Effector CD4-positive, alpha-beta T cell (primary cell): Measurements from ENCODE around the gene RBMS1.
"Not testable (repeated sequence)": the region's sequence is repeated elsewhere in the genome, so short reads cannot be mapped to it uniquely, and the experiment has no call there.

Experiments
- DNase-seq: peaks from one replicate; pipeline ENCODE4 v3.0.0-alpha.2; 2020

The RBMS1 gene

DNA sequence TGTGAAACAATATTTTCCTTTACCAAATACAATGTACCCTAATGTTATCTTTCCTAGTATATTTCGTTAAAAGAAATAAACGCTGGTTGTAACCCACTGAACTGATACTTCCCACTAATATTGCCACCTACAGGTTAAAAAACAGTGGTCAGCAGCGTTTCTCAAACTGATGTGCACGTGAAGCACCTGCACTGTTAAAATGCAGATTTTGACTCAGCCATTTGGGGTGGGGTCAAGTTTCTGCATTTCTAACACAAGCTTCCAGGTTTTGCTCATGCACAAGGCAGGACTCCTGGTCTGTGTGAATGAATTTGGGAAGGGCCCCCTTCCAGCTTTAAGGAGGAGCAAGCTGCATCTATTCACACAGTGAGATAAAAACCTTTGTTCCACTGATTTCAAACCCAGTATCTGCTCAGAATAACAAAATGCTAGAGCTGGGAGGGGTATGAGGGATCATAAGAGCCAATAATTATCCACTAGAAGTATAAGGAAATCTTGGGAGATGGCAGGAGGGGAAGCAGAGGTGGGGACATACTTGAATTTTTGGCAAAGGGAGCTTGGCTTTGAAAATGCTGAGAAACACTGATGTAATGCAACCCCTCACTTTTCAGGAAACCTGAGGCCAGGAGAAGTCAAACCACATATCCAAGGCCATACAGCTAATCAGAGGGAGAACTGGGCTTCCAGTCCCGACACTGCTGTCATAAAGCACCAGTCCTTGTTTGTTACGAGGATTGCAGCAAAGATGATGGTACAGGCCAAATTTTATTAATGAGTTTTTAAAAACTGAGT, 116.2 kb downstream of the RBMS1 start:
- no peak for DNase-seq

DNA sequence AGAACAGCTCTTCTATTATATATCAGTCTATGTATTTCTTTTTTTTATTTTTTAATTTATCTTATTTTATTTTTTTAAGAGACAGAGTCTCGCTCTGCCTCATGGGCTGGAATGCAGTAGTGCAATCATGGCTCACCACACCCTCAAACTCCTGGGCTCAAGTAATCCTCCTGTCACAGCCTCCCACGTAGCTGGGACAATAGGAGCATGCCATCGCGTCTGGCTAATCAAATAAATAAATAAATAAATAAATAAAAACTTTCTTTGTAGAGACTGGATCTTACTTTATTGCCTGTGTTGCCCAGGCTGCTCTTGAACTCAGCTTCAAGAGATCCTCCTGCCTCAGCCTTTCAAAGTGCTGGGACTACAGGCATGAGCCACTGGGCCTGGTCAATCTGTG, 117.0 kb downstream of the RBMS1 start:
- DNase-seq = no peak

DNA sequence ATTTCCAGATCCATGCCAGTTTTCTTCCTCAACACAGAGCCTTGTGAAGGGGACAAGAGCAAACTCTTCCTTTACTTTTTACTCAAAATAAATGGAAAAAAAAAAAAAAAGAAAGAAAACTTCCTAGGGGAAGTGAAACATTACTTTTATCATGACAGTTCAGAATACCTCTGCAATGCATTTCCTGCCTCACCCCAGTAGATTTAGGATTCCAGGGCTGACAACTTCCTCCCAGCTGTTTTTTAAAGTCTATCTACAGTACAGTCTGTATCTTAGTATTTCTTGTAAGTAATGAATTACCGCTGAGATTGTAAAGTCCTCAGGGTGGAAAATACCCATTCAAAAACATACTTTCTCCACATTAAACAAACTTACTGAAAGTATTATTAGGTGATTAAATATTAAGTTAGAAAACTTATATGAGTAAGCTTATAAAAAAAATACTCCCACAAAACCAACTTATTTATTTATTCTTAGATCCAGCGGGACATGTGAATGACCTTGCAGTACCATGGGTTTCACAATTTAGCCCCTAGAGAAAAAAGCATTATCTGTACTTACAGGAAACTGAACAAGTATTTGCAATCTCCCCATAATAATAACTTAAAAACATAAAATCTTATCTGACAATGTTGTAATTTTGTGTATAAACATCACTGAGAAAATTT, 117.7 kb downstream of the RBMS1 start:
- DNase-seq = no peak

DNA sequence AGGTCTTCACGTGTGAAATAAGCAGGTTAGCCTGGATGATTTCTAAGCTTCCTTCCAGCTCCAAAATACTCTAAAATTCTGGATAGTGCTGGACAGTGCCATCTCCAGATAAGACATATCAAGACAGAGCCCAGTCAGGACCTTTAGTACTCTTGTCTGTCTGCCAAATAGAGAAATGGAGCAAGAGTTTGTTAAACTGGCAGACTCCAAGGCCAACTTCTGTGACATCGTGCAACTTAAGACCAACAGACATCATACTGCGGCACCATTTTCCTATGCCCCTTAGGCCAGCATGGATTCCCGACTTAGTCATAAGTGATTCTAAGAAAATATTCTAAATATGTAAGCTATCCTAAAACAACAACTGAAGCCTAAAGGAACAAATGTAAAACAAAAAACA, 118.6 kb downstream of the RBMS1 start:
- no peak for DNase-seq

DNA sequence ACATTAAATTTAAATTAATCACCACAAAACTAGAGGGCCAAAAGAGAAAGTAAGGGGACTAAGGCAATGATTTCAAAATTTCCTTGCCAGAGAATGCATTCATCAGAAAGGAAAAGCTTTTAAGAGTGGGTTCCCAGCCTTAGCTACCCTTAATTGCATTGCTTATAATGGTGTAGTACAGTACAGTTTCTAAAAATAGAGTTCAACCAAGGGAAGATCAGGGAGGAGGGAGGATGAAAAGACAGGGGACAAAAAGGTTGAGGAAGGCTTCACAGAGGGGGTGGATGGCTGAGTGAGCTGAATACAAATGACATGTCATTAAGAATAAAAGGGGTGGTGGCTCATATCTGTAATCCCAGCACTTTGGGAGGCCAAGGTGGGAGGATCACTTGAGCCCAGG, 119.9 kb downstream of the RBMS1 start:
- DNase-seq = no peak

DNA sequence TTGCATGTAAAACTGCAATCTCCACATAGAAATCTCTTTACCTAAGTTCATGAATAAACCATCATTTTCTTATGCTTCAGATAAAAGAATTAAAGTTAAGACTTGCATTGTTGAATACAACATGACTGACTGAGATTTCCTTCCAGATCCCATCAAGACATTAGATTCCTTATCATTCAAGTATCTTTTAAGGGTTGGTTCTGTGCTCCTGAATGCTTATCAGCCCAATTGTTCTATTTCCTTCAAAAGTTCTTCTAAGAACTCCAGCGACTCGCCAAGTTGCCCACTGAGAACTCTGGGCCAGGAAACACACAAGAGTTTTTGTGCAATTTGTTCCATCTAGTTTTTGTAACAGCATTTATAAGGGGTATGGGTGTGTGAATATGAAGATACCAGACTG, 120.3 kb downstream of the RBMS1 start:
- DNase-seq = no peak

DNA sequence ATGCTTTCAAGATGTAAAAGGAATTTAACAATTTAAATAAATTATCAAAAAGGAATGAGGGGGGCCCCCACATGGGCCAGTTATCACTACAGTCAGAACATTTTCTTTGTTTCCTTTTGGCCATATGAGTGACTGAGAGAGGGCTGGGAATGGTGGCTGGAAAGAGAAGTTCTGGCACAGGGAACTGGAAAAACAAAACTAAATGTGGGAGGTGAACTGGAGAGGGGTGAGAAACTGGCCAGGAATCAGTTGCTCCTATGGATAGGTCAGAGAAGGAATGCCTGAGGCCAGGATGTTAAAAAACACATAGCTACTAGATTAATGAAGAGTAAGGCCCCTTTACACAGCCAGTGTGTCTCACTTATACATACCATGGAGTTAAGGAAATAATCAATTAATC, 121.0 kb downstream of the RBMS1 start:
- DNase-seq = no peak

DNA sequence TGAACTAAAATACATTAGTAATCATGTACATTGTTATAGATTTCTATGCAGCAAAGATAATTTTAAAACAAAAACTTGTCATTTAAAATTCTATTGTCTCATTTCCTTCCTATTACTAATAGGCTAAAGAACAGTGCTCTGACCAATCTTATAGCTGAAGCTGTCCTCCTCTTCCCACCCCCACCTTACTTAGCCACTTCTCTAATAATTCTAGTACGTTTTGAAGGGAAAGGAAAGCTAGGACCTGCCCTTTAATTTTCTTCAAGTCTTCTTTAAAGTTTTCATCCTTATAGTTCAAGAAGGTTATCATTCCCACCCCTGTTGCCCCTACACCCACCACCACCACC, 121.6 kb downstream of the RBMS1 start:
- no peak for DNase-seq

DNA sequence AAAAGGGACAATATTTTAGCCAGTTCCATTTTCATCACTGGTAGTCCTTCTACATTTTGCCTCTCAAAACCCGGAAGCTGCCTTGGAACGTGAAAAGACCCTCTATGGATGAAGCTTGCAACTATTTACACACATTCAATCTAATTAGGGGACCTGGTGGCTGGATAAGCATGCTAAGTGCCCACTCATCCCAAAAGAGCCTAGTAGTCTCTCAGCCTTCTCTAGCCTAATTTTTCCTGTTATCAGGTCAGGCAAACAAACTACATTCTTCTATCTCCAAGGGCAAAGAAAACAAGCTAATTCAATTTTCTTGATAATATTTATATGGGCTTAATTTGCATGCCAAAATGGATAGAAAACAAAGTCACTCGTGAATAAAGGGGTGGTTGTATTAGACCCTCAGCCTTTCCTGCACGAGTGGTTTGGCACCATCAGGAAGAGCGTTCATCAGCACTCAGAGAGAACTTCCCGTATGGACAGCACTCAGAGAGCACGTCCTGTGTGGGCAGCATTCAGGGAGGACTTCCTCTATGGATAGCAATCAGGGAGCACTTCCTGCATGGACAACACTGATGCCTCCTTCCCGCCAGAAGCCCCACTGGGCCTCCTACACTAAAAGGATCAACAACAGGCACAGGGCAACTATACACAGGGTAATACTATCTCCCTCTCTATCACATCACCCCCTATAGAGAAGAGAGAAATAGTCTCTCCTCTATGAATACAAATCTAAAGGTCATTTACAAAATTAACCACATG, 122.2 kb downstream of the RBMS1 start:
- DNase-seq = no peak

DNA sequence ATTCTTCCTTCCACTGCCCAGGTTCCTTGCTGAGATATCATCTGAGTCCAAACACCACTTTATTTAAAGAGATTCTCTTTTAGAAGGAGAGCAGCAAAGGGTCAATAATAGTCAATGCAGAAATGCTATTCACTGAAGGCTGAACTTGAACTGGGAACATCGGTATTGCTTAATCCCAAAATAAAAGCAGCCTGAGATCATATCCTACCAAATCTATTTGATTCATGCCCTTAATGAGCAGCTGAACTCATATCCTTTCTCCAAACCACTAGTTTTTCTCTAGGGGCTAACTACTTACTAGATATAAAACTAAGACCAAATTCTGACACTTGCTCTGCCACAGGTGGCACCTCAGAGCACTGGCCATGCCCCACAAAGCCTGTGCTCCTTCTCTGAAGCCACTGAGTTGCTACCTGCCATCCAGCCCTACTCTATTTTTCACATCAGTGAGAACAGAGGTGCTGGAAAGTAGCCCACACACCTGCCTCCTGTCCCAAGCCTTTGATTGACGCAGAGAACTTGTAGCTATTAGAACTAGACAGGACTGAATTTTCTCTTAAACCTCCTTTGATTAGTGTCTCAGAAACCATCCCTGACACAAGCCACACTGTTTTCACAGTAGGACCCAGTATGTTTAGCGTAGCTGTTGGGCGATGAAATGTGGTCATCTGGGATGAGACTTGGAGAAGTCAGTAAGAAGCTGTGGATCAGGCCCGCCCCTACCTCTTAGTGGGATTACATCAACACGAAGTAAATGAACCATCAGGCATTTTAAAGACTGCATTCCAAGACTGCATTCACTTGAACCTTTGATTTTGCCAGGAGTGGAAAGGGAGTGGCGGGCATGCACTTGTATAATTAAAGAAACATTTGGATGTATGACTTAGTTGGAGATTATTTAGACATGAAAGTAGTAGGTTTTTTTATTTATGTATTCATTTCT, 124.3 kb downstream of the RBMS1 start:
- no peak for DNase-seq

DNA sequence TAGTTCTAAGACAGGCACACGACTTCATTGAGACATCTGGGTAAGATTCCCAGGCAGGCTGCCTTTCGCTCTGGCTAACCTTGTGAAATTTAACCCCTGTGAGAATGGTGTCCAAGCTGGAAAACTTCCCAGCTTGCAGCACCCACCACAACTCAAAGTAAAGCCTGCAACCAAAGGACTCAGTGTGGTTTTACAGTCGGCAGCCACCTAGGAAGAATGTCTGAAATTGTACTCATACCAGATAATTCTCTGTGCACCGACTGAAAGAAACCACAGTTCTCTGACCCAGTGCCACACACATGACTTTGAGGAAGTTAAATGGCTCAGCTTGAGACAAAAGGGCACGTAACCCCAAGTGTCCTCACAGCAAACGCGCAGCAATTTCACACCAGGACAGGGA, 125.7 kb downstream of the RBMS1 start:
- DNase-seq = no peak

DNA sequence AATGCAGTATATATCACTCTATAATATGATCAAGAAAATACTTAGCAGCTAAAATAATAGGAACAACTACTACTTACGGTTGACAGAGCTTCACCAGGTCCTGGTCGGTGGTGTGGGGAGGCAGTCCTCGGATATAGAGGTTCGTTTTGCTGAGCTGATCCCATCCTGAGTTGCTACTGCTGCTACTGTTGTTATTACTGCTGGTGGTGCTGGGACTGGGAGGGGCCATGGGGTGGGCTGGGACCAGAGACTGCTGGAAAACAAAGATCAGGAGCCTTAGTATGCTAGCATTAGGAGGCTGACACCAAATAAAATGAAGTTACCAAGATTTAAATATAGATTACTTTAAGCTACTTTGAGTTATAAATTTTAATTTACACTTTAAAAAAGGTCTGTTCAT, 126.5 kb downstream of the RBMS1 start:
- DNase-seq = not testable (repeated sequence)

DNA sequence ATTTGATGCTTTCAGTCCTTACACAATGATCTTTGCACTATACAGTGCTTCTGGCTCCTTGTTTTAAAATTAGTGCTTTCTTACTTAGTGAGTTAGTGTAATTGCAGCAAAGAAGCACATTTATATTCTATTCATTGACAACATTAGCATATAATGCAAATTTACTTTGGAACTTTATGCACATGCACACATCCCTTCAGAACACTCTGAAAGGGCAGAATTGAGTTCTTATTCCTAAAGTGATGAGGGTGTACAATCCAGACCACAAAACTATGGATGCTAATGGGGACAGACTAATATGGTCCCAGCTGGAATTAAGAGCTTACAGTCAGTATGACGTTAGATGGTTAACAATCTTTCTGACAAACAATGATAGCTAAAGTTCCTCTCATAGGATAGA, 127.1 kb downstream of the RBMS1 start:
- no peak for DNase-seq

DNA sequence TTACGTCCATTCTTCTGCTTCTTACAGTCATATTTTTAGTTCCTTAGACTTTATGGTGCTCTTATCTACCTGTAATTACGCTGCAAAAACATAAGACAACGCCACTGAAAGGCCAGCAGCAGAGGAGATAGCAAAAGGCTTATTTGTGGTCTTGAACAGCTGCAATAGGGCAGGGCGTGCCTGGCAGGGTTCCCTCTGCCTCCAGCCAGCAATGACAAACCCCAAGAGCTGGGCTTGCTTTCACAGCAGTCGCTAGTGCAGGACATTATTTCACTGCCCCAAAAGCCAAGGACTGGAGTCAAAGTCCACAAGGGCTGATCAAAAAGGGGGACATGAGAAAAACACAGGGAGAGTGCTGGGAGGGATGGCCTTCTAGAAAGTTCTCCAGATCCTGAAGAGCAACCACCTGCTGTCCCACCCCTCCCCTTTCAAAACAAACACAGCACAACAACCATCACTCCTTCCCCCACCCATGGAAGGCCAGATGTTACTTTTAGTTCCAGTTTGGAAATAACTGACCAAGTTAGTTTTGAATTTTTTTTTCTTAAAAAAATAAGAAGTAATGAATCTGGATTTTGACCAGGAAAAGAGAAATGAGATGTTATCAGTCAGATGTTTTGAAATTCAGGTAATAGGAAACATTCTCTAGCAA, 127.8 kb downstream of the RBMS1 start:
- no peak for DNase-seq

DNA sequence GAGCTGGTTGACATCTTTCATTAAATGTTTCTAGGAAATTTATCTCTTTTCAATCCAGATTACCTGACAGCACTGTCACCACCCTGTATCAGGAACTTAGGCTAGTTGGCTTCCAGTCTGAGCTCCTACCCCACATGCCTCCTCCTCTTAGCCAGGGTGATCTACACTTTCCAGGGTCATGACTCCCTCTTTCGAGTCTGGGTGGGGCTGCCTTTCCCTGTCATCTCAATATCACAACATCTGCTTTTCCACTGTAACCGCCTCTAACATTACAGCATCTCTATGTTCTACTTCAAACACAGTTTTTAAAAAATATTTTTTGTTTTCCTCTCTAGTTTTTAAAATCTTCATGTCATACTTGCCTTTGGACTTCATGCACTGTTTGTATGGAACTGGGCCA, 129.2 kb downstream of the RBMS1 start:
- DNase-seq = no peak

DNA sequence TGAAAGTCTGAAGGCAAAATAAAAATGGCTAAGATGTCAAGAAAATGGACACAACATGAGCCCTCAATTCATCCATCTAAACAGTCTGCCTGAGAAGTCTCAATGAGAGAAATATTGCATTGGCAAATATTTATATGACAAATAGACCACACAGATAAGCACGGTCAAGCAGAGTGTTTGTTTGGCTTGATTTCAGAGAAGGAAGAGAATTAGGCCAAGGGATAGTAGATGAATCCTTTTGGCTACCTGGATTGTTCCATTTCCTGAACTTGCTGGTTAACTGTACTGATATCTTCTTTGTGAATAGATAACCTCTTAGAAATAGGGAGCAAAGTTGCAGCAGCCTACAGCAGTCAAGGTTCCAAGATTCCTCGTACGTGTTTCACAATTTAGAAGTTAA, 129.6 kb downstream of the RBMS1 start:
- no peak for DNase-seq

DNA sequence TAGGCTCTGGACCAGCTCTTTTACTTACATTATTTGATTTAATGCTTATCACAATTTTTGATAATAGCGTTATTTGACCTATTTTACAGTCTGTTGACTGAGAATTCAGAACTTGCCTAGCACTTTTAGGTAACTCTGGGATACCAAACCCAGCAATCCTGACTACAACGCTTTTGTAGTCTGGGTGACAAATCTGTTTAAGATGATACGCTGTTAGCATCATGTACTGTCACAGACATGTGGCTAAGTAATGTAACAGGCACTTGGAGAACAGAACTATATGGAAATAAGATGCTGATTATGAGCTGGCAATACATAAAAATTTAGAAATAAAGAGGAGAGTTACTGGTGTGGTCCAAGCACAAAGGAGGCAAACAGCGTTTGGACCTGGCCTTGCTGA, 130.6 kb downstream of the RBMS1 start:
- DNase-seq = no peak

DNA sequence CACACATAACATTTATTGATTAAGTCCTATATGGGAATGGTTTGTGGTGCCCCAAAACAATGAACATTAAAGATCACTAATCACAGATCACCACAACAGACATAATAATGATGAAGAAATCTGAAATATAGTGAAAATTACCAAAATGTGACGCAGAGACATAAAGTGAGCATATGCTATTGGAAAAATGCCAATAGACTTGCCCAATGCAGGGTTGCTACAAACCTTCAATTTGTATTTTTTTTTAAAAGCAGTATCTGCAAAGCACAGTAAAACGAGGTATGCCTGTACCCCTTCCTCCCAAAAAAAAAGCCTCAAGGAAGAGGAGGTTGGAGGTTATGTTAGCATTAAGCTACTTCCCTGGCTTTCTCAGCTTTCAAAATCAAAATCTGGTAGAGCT, 131.1 kb downstream of the RBMS1 start:
- no peak for DNase-seq

DNA sequence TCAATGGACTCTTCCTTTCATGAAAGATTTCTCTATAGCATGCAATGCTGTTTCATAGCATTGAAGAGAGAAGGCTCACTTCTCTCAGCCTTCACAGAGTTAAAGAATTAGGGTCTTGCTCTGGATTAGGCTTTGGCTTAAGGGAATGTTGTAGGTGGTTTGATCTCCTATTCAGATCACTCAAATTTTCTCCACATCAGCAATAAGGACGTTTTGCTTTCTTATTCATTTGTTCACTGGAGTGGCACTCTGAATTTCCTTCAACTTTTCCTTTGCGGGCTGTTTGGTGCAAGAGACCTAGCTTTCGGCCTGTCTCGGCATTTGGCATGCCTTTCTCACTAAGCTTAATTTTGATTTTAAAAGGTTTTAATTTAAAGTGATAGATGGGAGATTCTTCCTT, 131.6 kb downstream of the RBMS1 start:
- no peak for DNase-seq

DNA sequence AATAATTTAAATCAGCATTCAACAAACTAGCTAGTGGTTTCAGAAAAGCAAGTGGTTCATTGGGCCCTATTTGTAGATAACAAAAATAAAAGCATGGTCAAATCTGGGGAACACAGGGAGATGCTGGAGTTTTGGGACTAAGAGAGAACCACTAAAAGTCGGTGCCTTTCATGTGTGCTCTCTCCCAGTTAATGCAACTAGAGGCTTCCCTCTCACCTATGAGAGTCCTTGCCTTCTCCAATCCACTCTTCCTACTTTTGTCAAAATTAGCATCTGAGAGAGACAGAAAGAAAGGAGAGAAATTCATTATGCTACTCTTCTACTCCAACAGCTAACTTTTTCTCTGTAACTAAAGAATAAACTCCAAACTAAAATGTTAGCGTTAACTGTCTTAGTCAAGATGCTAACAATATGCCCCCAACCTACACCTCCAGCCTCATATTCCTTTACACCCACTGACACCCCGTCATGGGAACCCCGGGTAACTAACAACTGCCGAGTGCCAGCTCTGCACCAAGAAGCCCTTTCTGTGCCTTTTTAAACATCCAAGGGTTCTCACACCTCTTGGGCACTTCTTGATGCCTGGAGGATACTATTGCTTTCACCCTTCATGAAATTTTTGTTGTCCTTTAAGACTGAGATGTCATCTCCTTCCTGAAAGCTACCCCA, 133.4 kb downstream of the RBMS1 start:
- DNase-seq = no peak

DNA sequence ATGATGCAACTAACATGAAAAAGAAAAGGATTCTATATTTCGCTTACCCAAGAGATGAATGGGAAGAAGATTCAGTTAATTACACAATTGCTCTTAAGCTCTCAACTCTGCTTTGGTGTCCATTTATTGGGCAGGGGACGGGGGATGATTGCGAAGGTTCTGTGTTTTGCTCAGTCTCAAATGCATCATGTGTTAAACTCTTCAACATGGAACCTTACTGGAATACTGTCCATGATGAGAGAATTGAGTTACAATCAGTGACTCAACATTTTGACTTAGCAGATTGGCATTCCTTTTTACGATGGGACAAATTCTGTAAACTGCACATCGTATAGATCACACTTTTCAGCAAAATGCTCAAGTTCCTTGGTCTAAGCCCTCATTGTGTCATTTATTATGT, 135.6 kb downstream of the RBMS1 start:
- no peak for DNase-seq

DNA sequence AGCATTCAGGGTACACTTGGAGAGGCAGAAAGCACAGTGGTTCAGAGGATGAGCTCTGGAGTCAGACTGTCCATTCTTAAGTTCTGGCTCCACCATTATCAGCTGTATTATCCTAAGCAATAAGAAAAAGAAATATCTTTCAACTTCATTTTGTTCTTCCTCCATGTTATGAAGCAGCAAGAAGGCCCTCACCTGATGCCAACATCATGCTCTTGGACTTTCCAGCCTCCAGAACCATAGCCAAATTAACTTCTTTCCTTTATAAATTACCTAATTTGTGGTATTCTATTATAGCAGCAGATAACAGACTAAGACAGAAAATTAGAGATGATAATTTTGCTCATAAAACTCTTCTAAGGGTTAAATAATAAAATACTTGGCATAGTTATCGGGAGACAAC, 137.1 kb downstream of the RBMS1 start:
- DNase-seq = no peak
